ENCODE data around the gene BTBD17.

The BTBD17 gene

GRCh38 chr17:74328487-74328886, 33.2 kb downstream of the BTBD17 start:
- no peak for TF ChIP-seq CTCF (IDR thresholded peaks at IDR 0.05; ENCODE audit: insufficient read depth, low read length, missing control alignments)
- ChIA-PET CTCF (no interaction called here), POLR2A (interaction anchor here (0.6 kb wide), 1 partner anchor 20 kb away, joined by 3 read pairs; no protein-coding TSS in a partner anchor)
- no peak for DNase-seq (ENCODE audit: low read depth, low spot score)
- no peak overlapping the region for H3K4me3 ChIP-seq (ENCODE audit: low read depth, low read length)

- TF ChIP-seq CTCF (IDR thresholded peaks at IDR 0.05; ENCODE audit: insufficient read depth, low read length, missing control alignments), result no peak
- DNase-seq (ENCODE audit: low read depth, low spot score), result no peak
- H3K4me3 ChIP-seq (ENCODE audit: low read depth, low read length), result no peak overlapping the region
- POLR2A ChIA-PET, result no interaction called here
- CTCF ChIA-PET, result no interaction called here
Measured at GRCh38 chr17:74326506-74326905, 35.2 kb downstream of the BTBD17 start.

- no peak within 1 kb of the TSS for H3K4me3 ChIP-seq (ENCODE audit: low read depth, low read length)
- POLR2A ChIA-PET, result no interaction called here
Measured at GRCh38 chr17:74325743-74326379, 35.8 kb downstream of the BTBD17 start, which contains the start of gene KIF19. Gene KIF19 (plus strand): TSS chr17:74326226. CDS start chr17:74326350, 124 bp downstream.

GRCh38 chr17:74325376-74325742, 36.3 kb downstream of the BTBD17 start:
- no peak overlapping the region for H3K4me3 ChIP-seq (ENCODE audit: low read depth, low read length)
- TF ChIP-seq CTCF (IDR thresholded peaks at IDR 0.05; ENCODE audit: insufficient read depth, low read length, missing control alignments), result no peak
- ChIA-PET POLR2A (no interaction called here), CTCF (no interaction called here)
- no peak for DNase-seq (ENCODE audit: low read depth, low spot score)

More at GRCh38 chr17:74325743-74326379, 35.8 kb downstream of the BTBD17 start, which contains the start of gene KIF19:
- CTCF ChIA-PET, result no interaction called here
- DNase-seq (ENCODE audit: low read depth, low spot score), result no peak
- no peak for TF ChIP-seq CTCF (IDR thresholded peaks at IDR 0.05; ENCODE audit: insufficient read depth, low read length, missing control alignments)

- DNase-seq (ENCODE audit: low read depth, low spot score), result no peak
- no peak for TF ChIP-seq CTCF (IDR thresholded peaks at IDR 0.05; ENCODE audit: insufficient read depth, low read length, missing control alignments)
- ChIA-PET POLR2A (no interaction called here), CTCF (interaction anchor here (0.6 kb wide), 1 partner anchor 156 kb away, joined by 3 read pairs; no protein-coding TSS in a partner anchor)
- H3K4me3 ChIP-seq (ENCODE audit: low read depth, low read length), result no peak overlapping the region
Measured at GRCh38 chr17:74324521-74324920, 37.1 kb downstream of the BTBD17 start.

GRCh38 chr17:74318391-74318790, 43.3 kb downstream of the BTBD17 start:
- no peak for TF ChIP-seq CTCF (IDR thresholded peaks at IDR 0.05; ENCODE audit: insufficient read depth, low read length, missing control alignments)
- CTCF ChIA-PET, result no interaction called here

More at GRCh38 chr17:74318391-74318790, 43.3 kb downstream of the BTBD17 start:
- DNase-seq (ENCODE audit: low read depth, low spot score), result no peak
- no peak overlapping the region for H3K4me3 ChIP-seq (ENCODE audit: low read depth, low read length)
- POLR2A ChIA-PET, result no interaction called here

Measured in AG04449 (cell line).